ENCODE results near the gene OXA1L.
"Not testable (repeated sequence)": the region's sequence is repeated elsewhere in the genome, so short reads cannot be mapped to it uniquely, and the experiment has no call there.

Gene OXA1L

DNA sequence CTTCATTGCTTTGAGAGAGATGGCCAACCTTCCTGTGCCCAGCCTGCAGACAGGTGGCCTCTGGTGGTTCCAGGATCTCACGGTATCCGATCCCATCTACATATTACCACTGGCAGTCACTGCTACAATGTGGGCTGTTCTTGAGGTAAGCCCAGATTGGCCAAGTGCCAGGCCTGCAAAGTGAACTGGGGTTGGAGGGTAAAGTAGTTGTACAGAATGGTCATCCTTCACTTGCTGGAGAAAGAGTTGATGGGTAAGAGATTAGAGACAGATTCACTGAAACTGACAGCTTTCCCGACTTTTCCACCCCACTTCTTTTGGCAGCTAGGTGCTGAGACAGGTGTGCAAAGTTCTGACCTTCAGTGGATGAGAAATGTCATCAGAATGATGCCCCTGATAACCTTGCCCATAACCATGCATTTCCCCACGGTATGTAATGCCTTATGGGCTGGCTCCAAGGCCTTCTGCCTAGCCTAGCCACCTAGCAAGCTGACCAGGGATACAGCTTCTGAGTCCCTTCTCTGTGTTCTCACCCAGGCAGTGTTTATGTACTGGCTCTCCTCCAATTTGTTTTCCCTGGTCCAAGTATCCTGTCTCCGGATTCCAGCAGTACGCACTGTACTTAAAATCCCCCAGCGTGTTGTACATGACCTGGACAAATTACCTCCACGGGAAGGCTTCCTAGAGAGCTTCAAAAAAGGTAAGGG, 4.1 kb downstream of the OXA1L start:
- DNase-seq = no peak

DNA sequence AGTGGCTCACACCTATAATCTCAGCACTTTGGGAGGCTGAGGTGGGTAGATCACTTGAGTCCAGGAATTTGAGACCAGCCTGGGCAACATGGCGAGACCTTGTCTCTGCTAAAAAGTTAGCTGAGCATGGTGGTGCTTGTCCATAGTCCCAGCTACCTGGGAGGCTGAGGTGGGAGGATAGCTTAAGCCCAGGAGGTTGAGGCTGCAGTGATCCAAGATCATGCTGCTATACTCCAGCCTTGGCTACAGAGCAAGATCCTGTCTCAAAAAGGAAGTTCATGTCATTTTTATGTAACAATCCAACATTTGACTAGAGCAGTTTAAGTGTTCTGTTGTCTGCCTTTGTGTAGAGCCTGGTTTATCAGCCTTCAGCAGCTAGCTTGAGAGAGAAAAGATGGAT, 6.2 kb downstream of the OXA1L start:
- DNase-seq = no peak

DNA sequence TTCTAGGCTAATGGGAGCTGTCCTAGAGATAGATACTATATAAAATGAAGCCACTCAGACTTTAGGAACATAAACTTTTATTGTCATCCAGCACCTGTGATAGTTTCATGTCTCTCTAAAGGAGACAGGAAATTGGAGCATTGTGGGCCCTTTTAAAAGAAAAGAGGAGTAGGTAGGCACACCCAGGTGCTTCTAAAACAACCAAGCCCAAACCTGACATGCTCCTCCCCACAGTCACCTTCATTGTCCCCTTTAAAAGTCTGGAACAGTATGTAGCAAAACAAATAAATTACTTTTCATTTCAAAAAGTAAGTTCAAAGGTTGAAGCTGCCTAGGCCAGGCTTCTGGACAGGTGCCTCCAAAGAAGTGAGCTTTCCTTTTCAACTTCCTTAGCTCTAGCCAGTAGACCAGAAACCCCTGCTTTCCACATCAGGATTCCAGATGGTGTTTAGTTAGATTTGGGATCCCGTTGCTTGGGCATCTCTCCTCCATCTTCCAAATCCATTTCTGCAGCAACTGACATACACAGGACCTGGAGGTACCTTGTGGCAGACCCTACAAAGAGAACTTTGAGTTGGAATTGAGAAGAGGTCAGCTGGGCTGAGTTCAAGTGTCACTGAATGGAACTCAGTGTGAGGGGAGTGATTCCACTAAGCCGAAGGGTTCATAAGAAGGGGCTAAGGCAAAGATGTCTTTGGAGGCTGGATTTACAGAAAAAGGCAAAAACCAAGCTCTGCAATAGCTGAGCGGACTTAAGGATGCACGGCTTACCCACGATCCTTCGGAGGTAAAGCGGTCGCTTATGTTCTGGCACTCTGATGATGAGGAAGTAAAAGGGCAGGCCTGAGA, 6.9 kb downstream of the OXA1L start:
- DNase-seq = no peak

DNA sequence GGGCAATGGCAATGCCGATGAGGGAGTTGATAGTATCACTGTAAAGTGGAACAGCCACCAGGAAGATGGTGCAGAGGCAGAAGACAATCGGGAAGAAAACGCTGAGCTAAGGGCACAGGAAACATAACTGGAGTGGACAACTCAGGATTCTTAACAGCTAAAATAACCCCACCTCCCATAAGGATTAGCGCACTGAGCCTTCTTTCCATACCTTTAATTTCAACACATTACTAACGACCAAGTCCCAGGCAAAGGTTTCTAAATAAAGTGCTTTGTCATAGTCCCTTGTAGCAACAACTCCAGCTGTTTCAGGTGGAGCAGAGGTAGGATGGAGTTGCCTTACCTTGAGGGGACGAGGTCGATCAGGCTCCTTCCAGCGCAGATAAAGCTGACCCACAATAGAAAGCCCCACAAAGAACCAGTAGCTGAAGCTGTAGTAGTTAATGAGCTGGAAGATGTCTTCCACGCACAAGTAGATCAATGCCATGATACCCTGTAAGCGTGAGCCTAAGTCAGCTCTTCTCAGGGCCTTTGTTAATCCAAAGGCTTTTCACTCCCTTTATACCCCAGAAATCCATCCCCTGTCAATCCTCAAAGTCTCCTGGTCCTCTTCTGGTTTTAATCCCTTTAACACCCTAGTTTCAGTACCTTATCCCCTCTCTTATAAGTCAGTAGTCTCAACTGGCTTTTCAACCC, 7.7 kb downstream of the OXA1L start:
- no peak for DNase-seq

DNA sequence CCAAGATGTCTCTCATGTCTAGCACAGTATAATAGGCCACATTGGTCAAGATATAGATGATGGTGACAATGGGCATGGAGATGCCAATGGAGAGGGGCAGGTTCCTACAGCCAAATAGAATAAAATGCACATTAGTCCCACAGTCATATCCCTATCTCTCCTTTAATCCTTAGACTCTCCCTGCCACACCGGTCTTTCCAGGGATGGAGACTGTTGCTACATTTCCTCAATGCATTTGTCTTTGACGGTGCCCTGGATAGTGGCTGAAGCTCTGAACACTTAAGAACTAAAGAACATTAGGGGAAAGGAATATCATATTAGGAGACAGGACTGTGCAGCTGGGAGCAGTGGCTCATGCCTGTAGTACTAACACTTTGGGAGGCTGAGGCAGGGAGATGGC, 9.7 kb downstream of the OXA1L start:
- DNase-seq = no peak

DNA sequence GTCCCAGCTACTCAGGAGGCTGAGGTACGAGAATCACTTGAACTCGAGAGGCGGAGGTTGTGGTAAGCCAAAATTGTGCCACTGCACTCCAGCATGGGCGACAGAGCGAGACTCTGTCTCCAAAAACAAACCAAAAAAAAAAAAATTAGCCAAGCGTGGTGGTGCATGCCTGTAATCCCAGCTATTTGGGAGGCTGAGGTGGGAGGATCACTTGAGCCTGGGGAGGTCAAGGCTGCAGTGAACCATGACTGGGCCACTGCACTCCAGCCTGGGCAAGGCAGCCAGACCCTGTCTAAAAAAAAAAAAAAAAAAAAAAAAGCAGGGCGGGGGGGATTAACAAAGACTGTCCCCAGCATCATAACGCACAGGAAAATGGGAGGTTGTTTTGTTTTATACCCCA, 10.4 kb downstream of the OXA1L start:
- not testable (repeated sequence) for DNase-seq

DNA sequence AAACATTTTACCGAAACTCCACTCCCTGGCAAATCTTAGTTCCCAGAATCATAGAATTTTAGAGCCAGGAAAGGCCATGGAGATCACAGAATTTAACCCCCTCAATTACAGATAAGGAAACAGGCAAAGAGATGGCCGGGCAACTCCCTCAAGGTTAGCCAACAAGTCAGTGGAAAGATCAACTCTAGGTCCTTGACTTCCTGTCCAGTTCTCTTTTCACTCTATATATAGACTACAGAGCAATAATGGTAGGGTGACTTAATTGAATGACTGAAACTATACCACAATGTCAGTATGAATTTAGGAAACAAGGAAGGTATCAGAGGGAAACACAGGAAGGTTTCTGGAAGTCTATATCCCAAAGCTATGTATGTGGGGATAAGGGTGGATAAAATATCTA, 11.6 kb downstream of the OXA1L start:
- DNase-seq = no peak

DNA sequence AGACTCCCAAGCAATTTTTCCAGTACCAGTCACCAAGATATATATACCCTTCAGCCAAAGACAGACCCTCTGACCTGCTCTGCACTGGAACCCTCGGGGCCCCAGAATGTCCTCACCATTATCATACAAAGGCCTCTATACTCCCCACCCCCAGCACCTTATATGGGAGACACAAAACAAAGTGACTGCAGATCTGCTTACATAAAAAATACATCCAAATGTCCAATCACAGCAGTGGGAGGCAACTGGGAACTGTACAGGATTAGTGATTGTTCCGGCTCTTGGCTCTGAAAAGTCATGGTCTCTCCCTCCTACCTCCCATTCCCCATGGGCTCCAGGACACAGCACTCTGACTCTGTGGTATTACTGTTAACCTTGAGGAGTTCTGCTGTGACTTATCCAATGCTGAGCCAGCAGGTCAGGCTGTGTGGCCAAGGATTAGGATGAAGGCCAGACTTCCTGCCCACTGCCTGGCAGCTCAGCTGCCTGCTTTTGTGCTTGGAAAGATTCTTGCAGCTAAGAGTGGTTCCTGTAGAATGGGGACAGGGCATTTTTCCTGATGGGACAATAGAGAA, 13.7 kb downstream of the OXA1L start:
- DNase-seq = no peak

DNA sequence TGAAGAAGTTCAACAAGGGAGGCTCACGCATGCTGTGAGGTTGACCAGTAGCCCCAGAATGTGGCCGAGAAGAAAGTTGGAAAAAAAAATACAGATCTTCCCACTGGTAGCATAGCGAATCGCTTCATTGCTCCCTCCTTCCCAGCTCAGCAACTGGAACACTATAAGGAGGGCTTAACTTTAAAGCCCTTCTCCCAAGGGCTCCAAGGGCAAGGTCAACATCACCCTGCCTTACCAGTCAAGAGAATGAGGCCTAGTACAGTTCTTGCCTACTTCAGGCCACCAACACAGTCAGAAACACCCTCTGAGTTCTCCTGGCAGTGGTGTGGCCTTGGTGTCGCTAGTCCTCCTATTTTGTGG, 14.4 kb downstream of the OXA1L start:
- no peak for DNase-seq

DNA sequence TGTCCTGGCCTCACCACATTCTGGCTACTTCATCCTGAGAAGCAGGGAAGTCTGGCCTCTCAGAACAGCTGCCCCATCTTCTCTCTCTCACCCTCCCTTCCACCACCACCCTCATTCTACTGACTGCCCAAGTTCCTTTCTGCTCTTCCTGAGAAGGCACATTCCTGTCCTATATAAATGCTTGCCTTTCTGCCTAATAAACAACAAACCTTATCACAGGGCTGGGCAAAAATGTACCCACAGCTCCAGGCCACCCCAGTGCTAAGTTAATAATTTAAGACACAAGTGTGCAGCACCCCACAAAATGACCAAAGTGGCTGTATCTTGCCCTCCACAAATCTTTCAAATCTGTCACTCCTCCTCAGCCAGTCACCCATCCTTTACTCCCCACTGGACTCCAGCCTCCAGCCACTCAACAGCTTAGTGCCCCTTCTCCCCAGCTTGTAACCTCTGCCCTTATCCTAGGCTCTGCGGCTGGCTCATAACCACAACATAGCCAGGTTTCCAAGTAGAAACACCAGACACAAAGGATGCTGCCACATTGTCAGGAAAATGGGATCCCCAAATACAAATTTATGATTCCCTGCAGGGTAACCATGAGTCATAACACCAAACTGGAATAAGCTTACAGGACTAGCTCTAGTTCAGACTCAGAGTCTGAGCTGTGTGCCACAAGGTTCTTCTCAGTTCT, 15.0 kb downstream of the OXA1L start:
- no peak for DNase-seq

DNA sequence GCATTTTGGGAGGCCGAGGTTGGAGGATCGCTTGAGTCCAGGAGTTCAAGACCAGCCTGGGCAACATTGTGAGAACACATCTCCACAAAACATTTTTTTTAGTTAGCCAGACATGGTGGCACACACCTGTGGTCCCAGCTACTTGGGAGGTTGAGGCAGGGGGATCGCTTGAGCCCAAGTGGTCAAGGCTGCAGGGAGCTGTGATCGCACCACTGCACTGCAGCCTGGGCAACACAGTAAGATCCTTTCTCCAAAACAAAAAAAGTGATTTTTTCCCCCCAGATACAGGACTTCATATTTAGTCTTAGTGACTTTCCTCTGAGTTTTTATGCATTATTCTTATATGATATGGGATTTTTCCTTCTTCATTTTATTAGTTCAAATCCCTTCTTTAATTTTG, 20.2 kb downstream of the OXA1L start:
- DNase-seq = no peak

DNA sequence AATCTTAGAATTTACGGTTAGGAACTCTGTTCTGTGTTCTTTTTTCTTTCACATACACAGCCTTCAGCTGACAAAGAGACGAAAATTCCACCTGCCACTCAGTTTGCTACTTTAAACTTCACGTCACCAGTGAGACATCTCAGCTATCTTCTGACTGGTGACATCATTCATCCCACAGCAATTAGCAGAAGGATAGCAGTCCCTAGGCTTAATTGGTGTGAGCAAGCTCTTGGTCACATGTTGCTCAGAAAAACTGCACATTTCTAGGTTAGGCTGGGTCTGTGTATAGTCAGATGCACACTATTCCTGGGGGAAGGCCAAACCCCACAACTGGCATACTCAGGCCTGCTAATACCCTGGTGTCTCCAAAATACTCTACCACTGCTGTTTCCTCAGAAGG, 24.8 kb downstream of the OXA1L start:
- no peak for DNase-seq

DNA sequence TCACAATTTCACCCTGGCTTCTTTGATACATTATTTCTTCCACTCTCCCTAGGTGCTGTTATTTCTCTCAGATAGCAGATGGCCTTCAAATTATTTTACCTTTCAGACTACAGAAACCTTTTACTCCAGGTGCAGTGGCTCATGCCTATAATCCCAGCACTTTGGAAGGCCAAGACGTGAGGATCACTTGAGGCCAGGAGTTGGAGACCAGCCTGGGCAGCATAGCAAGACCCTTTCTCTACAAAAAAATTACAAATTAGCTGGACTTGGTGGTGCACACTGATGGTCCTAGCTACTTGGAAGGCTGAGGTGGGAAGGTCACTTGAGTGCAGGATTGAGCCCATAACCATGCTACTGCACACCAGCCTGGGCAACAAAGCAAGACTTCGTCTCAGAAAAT, 25.7 kb downstream of the OXA1L start:
- no peak for DNase-seq

DNA sequence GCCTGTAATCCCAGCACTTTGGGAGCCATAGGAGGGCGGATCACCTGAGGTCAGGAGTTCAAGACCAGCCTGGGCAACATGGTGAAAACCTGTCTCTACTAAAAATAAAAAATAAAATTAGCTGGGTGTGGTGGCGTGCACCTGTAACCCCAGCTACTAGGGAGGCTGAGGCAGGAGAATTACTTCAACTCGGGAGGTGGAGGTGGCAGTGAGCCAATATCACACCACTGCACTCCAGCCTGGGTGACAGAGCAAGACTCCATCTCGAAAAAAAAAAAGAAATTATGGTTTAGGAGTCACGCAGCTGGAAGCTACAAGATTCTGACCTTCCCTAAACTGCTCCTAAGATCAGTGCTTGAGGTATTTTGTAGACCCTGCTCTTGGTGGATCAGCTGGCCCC, 27.1 kb downstream of the OXA1L start:
- DNase-seq = not testable (repeated sequence)

DNA sequence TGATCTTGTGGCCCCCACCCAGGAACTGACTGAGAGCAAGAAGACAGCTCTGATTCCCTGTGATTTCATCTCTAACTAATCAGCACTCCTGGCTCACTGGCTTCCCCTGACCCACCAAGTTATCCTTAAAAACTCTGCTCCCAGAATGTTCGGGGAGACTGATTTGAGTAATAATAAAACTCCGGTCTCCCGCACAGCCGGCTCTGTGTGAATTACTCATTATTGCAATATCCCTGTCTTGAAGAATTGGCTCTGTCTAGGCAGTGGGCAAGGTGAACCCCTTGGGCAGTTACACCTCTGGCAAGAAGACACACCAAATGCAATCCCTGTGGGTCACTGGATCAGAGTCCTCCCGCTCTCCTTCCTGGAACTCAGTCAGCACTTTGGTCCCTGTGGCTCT, 27.5 kb downstream of the OXA1L start:
- no peak for DNase-seq

DNA sequence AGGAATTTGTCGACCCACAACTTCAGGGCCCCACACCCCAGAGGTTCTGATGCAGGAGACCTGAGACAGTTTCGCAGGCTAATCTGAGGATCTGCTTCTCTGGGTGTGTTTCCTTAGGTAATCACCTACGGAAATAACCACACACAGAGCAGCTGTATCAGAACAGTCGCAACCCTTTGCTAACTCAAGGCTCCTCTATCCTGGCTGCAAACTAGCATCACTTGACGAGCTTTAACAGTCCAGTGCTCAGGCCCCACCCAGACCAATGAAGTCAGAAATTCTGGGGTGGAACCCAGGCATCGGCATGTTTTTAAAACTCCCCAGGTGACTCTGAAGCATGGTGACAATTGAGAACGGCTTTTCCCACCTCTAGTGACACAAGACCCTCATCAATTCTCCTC, 28.1 kb downstream of the OXA1L start:
- DNase-seq = no peak

DNA sequence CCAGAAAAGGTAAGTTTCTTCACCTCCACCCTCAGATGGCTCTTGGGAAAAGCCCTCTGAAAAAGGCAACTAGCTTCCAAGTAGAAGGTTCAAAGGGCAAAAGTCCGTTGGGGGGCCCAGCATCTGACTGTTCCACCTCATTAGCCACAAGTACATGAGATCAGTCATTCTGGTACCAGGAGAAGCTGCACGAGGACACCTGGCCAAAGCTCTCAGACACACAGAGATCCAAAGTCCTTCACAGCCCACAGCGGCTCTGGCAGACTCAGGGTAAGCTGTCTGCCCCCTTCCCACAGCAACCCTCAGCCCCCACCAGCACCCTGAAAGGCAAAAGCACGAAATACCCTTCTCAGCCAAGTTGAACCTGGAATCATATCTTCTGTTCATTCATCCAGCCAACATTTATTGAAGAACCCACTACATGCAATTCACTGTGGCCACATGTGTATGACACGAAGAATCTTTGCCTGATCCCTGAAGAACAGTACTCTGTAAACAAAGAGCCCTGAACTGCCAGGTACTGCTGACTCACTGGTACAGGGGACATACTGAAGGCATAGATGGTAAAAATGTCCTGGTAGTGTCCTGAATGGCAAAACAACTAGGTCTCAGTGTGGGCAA, 29.7 kb downstream of the OXA1L start:
- no peak for DNase-seq

DNA sequence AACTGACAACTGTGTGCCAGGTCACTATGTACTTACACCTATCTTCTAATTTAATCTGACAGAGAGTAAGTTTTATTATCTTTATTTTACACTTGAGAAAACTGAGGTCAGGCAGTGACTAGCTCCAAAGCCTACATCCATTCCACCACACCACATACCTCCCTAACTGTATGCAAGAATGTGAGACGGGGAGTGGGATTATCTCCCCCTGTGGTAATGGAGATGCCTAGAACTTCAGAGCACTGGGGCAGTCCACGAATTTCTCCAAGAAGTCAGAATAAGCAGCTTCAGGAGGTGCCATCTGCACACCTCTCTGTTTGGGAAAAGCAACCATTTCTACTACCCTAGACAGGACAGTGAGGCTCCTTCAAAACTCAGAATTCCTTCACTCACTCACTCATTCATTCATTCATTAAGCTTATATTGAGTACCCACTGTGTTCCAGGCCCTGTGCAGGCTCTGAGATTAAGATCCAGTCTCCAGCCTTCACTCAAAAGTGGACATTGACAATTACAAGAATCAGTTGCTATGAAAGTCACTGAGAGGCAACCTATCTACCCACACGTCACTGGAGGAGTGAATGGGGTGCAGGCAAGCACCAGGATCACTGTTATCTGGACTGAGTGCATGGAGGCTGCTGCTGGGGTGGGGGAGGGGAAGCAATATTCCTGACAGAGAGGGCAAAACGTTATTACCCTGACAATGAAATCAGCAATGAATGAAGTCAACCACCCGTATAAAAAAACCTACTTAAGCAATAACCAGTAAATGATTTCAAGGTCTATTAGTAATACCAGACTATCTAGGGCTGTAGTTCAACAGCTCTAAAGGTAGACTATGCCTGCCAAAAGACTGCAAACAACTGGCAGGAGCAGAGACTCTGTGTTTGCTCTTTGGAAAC, 30.8 kb downstream of the OXA1L start:
- DNase-seq = no peak

DNA sequence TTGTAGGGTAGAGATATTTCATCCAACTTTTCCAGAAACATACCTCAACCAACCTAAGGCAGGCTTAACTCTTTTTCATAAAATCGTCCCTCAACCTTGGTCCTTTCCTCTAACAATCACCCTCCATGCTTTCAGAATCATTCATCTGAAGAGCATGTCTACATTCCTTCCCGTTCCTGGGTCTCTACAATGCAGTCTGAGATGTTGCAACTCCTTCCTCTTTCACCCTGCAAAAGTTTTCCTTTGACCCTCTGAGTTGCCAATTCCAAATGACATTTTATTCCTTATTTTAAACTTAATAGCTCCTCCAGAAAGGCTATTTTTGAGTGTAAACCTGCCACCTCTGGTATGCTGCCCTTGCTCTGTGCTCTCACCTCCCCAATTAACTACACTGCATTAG, 32.0 kb downstream of the OXA1L start:
- DNase-seq = no peak

DNA sequence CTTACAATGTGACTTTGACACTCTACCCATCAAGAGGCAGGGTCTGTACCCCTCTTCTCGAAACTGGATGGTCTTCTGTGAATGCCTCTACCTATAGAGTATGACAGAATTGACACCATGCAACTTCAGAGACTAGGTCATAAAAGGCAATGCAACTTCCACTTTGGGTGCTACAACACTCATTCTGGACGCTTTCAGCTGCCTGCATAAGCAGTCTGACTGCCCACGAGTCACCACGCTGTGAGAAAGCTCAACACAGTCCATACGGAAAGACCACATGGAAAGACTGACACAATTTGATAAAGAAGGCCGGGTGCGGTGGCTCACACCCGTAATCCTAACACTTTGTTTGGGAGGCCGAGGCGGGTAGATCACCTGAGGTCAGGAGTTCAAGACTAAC, 33.9 kb downstream of the OXA1L start:
- DNase-seq = no peak

DNA sequence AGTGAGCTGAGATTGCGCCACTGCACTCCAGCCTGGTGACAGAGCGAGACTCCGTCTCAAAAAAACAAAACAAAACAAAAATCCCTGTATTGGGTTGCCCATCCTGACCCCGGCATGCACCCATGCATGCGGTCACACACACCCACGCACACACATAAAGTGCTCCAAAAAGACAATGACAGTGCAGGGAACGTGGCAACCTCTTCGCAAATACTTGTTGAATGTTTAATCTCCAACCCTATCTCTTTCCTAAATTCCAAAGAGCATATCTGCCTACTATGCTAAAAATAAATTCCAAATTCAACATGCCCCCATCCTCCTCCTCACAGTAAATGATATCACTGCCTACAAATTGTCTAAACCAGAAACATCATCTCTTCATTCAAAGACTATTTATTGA, 35.2 kb downstream of the OXA1L start:
- DNase-seq = no peak
